GM10266 (cell line): ENCODE measurements around the gene TCF25.
A peak's percentile ranks its signal among the peaks of the same experiment; 100 is the strongest.

Source experiments
- DNase-seq: peaks from one replicate; pipeline ENCODE4 v3.0.0; 2012; ENCODE audit errors: extremely low spot score
- TF ChIP-seq, protein P1 (sequence below): IDR thresholded peaks from 2 replicates; pipeline ENCODE4 v1.5.1; 2012; ENCODE audit warnings: mild to moderate bottlenecking, low read depth; ENCODE audit not compliant: control insufficient read depth, insufficient read depth; ENCODE audit errors: missing control alignments

Gene TCF25

DNA sequence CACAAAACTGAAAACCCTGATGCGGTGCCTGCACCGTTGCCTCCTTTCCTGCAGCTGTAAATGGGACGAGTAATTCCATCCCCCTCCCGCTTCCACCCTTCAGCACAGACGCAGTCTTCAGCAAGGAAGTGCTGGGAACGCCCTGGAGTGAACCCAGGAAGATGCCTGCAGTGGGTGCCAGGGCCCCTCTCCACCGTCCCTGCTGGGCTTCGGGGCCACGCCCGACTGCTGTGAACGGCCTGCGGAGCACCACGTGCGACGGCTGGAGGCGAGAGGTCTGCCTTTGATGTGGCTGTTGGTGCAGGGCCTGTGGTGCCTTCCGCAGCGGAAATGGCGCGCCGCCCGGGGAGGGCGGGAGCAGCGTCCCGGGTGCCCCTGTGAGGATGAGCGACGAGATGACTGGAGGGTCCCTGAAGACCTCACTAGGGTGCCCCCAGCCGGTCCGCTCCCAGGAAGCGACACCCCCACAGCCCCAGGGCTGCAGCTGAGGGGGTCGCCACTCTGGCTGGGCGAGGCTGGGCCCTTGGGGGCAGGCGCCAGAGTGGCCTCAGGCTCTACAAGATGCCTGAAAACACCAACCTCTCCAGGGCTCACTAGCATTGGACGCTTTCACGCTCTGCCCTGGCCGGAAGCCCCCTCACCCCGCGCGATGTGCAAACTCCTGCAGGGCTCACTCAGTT, 44.5 kb downstream of the TCF25 start:
- TF ChIP-seq, protein P1, sequence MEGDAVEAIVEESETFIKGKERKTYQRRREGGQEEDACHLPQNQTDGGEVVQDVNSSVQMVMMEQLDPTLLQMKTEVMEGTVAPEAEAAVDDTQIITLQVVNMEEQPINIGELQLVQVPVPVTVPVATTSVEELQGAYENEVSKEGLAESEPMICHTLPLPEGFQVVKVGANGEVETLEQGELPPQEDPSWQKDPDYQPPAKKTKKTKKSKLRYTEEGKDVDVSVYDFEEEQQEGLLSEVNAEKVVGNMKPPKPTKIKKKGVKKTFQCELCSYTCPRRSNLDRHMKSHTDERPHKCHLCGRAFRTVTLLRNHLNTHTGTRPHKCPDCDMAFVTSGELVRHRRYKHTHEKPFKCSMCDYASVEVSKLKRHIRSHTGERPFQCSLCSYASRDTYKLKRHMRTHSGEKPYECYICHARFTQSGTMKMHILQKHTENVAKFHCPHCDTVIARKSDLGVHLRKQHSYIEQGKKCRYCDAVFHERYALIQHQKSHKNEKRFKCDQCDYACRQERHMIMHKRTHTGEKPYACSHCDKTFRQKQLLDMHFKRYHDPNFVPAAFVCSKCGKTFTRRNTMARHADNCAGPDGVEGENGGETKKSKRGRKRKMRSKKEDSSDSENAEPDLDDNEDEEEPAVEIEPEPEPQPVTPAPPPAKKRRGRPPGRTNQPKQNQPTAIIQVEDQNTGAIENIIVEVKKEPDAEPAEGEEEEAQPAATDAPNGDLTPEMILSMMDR = no peak

DNA sequence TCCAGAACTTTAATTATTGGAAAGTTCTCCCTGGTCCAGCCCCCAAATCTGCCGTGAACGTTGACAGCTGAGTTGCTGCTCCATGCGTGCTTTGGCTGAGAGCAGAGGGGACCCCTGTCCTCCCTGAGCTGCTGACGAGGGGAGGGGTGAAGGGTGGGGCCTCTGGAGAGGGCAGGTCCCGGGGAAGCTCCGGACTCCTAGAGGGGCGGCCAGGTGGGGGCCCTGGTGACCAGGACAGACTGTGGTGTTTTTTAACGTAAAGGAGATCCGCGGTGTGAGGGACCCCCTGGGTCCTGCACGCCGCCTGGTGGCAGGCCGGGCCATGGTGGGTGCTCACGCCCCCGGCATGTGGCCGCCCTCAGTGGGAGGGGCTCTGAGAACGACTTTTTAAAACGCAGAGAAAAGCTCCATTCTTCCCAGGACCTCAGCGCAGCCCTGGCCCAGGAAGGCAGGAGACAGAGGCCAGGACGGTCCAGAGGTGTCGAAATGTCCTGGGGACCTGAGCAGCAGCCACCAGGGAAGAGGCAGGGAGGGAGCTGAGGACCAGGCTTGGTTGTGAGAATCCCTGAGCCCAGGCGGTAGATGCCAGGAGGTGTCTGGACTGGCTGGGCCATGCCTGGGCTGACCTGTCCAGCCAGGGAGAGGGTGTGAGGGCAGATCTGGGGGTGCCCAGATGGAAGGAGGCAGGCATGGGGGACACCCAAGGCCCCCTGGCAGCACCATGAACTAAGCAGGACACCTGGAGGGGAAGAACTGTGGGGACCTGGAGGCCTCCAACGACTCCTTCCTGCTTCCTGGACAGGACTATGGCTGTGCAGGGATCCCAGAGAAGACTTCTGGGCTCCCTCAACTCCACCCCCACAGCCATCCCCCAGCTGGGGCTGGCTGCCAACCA, 45.3 kb downstream of the TCF25 start, which contains the start of gene MC1R:
TSS of gene MC1R (plus strand) at position 410 of the 895 bp plus-strand sequence. CDS start at position 807, 397 bp downstream.
- TF ChIP-seq, protein P1 = peak; percentile 41
- DNase-seq = peak; percentile 66

More for the DNA sequence above, 44.5 kb downstream of the TCF25 start:
- DNase-seq = peak; percentile 92

DNA sequence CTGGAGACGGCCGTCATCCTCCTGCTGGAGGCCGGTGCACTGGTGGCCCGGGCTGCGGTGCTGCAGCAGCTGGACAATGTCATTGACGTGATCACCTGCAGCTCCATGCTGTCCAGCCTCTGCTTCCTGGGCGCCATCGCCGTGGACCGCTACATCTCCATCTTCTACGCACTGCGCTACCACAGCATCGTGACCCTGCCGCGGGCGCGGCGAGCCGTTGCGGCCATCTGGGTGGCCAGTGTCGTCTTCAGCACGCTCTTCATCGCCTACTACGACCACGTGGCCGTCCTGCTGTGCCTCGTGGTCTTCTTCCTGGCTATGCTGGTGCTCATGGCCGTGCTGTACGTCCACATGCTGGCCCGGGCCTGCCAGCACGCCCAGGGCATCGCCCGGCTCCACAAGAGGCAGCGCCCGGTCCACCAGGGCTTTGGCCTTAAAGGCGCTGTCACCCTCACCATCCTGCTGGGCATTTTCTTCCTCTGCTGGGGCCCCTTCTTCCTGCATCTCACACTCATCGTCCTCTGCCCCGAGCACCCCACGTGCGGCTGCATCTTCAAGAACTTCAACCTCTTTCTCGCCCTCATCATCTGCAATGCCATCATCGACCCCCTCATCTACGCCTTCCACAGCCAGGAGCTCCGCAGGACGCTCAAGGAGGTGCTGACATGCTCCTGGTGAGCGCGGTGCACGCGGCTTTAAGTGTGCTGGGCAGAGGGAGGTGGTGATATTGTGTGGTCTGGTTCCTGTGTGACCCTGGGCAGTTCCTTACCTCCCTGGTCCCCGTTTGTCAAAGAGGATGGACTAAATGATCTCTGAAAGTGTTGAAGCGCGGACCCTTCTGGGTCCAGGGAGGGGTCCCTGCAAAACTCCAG, 46.4 kb downstream of the TCF25 start:
- no peak for DNase-seq
- TF ChIP-seq, protein P1 = no peak

DNA sequence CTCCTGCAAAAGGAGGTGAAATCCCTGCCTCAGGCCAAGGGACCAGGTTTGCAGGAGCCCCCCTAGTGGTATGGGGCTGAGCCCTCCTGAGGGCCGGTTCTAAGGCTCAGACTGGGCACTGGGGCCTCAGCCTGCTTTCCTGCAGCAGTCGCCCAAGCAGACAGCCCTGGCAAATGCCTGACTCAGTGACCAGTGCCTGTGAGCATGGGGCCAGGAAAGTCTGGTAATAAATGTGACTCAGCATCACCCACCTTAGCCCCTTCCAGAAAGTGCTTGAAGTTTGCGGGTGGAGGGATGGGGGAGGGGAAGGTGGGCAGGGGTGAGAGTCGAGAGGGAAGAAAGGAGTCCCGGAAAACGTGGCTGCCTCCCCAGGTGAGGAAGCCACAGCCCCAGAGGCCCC, 47.3 kb downstream of the TCF25 start:
- DNase-seq = no peak
- TF ChIP-seq, protein P1 = no peak

DNA sequence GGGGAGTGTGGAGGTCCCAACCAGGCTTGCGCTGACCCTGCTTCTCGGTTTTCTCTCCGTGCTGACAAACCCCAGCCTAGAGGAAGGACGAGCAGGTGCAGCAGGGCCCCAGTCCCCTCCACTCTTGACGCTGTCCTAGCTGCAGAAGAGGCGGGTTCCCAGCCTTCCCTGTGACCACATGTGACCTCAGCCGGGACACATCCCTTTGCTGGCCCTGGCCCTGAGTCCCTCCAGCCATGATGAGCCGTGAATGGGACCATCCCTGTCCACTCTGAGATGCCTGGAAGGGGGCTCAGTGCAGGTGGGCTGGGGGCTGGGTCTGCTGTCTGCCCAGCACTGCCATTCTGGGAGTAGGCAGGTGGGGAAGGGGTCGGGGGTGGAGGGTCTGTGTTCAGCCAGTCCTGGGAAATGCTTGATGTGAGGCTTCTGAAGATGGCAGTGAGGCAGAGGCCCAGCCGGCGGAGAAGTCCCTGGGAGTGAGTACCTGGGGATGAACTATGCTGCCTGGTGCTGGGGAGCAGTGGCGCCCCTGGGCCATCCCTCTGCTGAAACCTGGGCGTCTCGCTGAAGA, 47.8 kb downstream of the TCF25 start:
- no peak for DNase-seq
- TF ChIP-seq, protein P1 = no peak

DNA sequence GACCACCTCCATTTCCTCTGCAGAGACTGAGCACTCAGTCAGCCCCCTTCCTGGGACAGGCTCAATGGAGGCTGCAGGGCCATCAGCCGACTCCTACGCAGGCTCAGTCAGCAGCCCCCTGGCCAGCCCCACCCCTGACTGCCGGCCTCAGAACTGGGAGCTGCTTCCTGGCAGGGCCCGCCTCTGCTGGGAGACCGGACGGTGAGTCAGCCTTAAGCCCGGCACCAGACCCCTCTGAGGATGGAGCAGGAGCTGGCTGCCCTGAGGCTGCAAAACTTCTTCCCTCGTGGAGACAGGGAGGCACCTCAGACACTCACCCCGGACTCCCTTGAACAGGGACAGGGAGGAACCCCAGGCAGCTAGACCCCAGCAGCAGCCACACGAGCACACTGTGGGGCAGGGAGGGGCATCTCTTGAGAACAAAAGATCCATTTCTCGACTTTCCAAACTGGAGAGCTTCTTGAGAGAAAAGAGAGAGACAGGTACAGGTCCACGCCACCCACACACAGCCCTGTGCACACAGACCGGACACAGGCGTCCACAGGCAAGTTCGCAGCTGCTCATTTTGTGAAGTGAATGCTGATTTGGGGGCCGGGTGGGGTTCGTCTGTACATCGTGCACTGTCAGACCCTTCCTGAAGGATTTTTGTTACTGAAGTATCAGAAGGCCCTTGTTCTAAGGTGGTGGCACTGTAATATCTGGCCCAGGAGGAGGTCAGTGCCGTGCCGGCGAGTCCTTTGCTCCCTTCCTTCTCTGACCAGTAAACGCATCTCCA, 48.5 kb downstream of the TCF25 start:
- TF ChIP-seq, protein P1 = no peak
- DNase-seq = no peak
